DND-41 (cell line): ENCODE data around the gene GYS2.

Source experiments
- ATAC-seq: fragments of 200-7000 bp; cut with Tn5 transposase; 3 replicates; pipeline ENCODE4 v1.9.1; 2021; ENCODE audit warnings: low read depth; ENCODE audit not compliant: insufficient read depth
- DNase-seq: peaks from one replicate; pipeline ENCODE4 v3.0.0-alpha.2; 2020
- H2AFZ ChIP-seq: 2 replicates; pipeline ENCODE4 v1.6.0; 2012; ENCODE audit warnings: low read depth, low read length
- H3K27ac ChIP-seq: 2 replicates; pipeline ENCODE4 v1.5.1; 2012; ENCODE audit warnings: low read length, inconsistent platforms
- H3K27me3 ChIP-seq: fragments of 200-600 bp; sonication (generic); 2 replicates; pipeline ENCODE4 v1.6.0; 2012; ENCODE audit warnings: low read length, mild to moderate bottlenecking, inconsistent platforms; ENCODE audit not compliant: insufficient read depth, poor library complexity
- H3K36me3 ChIP-seq: 2 replicates; pipeline ENCODE4 v1.5.1; 2012; ENCODE audit warnings: low read length, inconsistent platforms; ENCODE audit not compliant: insufficient read depth
- H3K4me1 ChIP-seq: 2 replicates; pipeline ENCODE4 v1.5.1; 2012; ENCODE audit warnings: mild to moderate bottlenecking, low read length; ENCODE audit not compliant: insufficient read depth
- H3K4me2 ChIP-seq: 2 replicates; pipeline ENCODE4 v1.6.0; 2012; ENCODE audit warnings: mild to moderate bottlenecking, moderate library complexity, low read length, inconsistent platforms; ENCODE audit not compliant: insufficient read depth
- H3K4me3 ChIP-seq, 2 experiments: fragments of 200-600 bp in 1 of 2; shearing (Covaris generic) in 1 of 2; 2 replicates each; pipeline ENCODE4 v1.5.1; 2012 to 2016; ENCODE audit warnings: inconsistent platforms in 2 of 2, low read length in 2 of 2, mild to moderate bottlenecking in 2 of 2, low read depth in 1 of 2, moderate library complexity in 1 of 2
- H3K79me2 ChIP-seq: 2 replicates; pipeline ENCODE4 v1.6.0; 2012; ENCODE audit warnings: low read length, inconsistent platforms; ENCODE audit not compliant: insufficient read depth
- H3K9ac ChIP-seq: 2 replicates; pipeline ENCODE4 v1.6.0; 2012; ENCODE audit warnings: low read depth, mild to moderate bottlenecking, inconsistent platforms, low read length, moderate library complexity
- H3K9me3 ChIP-seq: 2 replicates; pipeline ENCODE4 v1.5.1; 2012; ENCODE audit warnings: low read length, moderate library complexity, mild to moderate bottlenecking, inconsistent platforms; ENCODE audit not compliant: insufficient read depth, severe bottlenecking
- H4K20me1 ChIP-seq: 2 replicates; pipeline ENCODE4 v1.6.0; 2012; ENCODE audit warnings: low read length; ENCODE audit not compliant: insufficient read depth
- CTCF ChIP-seq: IDR thresholded peaks from 2 replicates; pipeline ENCODE4 v1.5.1; 2012; ENCODE audit warnings: borderline replicate concordance, low read length, moderate library complexity, mild to moderate bottlenecking; ENCODE audit not compliant: poor library complexity, severe bottlenecking; ENCODE audit errors: extremely low read depth
- EZH2 ChIP-seq: IDR thresholded peaks from 3 replicates; pipeline ENCODE4 v1.6.1; 2012; ENCODE audit warnings: borderline replicate concordance, low read depth, mild to moderate bottlenecking, moderate library complexity, low read length, inconsistent platforms; ENCODE audit not compliant: severe bottlenecking

The GYS2 gene

GRCh38 chr12:21502164-21502496 is 102.5 kb downstream of the GYS2 start:
- no peak; the same call in 1 of the 3 replicates for ATAC-seq
- Histone ChIP-seq H3K27ac (peak overlapping the region; percentile 76), H3K79me2 (peaks cover 81% of the 10 kb centered on the region)

GRCh38 chr12:21501258-21502163 is 103.1 kb downstream of the GYS2 start, which contains the start of the genes GOLT1B and RECQL:
TSS of gene GOLT1B (plus strand) at chr12:21501789. CDS start at chr12:21501924, 135 bp downstream.
TSS of gene RECQL (minus strand) at chr12:21501635. CDS start at chr12:21499570, 2,065 bp downstream.
- H2AFZ ChIP-seq = peak within 1 kb of the TSS; percentile 96
- peak within 1 kb of the TSS; percentile 83 to 98 for H3K4me3 ChIP-seq
- peaks cover 76% of the 10 kb centered on the region for H3K79me2 ChIP-seq
- no peaks in the 10 kb centered on the region for H3K9me3 ChIP-seq
- H3K27ac ChIP-seq = peak within 1 kb of the TSS; percentile 76
- peak within 1 kb of the TSS; percentile 87 for H3K4me2 ChIP-seq
- peak; percentile 94 for ATAC-seq
- peaks cover 44% of the 10 kb centered on the region for H3K4me1 ChIP-seq
- peaks cover 5% of the 10 kb centered on the region; the same call in 1 of the 2 replicates for H4K20me1 ChIP-seq
- peak within 1 kb of the TSS; percentile 88 for H3K9ac ChIP-seq
- H3K27me3 ChIP-seq = no peaks in the 10 kb centered on the region
- TF ChIP-seq EZH2 (no peak), CTCF (no peak)
- H3K36me3 ChIP-seq = peaks cover 27% of the 10 kb centered on the region
- peak; percentile 93 for DNase-seq

More at GRCh38 chr12:21502164-21502496, 102.5 kb downstream of the GYS2 start:
- peak; percentile 42 for DNase-seq
- H2AFZ ChIP-seq = peak overlapping the region; percentile 96
- no peaks in the 10 kb centered on the region for H3K27me3 ChIP-seq
- H3K9me3 ChIP-seq = no peaks in the 10 kb centered on the region
- H3K4me3 ChIP-seq = peak overlapping the region; percentile 83 to 98
- H3K4me2 ChIP-seq = peak overlapping the region; percentile 62
- peaks cover 21% of the 10 kb centered on the region for H3K36me3 ChIP-seq
- no peak for TF ChIP-seq CTCF
- no peak for TF ChIP-seq EZH2
- H4K20me1 ChIP-seq = peaks cover 5% of the 10 kb centered on the region; the same call in 1 of the 2 replicates
- H3K4me1 ChIP-seq = peaks cover 44% of the 10 kb centered on the region
- peak overlapping the region; percentile 88 for H3K9ac ChIP-seq

- TF ChIP-seq CTCF = no peak
- TF ChIP-seq EZH2 = no peak
- no peak for ATAC-seq
- Histone ChIP-seq H3K4me3 (peak overlapping the region; percentile 83 to 98), H3K9me3 (no peaks in the 10 kb centered on the region), H2AFZ (peak overlapping the region; percentile 81), H3K9ac (peak overlapping the region; percentile 88), H3K27ac (peak overlapping the region; percentile 73), H3K4me2 (peak overlapping the region; percentile 87), H3K4me1 (peaks cover 44% of the 10 kb centered on the region), H3K36me3 (peaks cover 34% of the 10 kb centered on the region), H4K20me1 (peaks cover 5% of the 10 kb centered on the region; the same call in 1 of the 2 replicates), H3K27me3 (no peaks in the 10 kb centered on the region), H3K79me2 (peaks cover 69% of the 10 kb centered on the region)
- DNase-seq = no peak
Observed at GRCh38 chr12:21500786-21501257, 103.8 kb downstream of the GYS2 start.
